ENCODE results near the gene NFIC.

The NFIC gene

DNA sequence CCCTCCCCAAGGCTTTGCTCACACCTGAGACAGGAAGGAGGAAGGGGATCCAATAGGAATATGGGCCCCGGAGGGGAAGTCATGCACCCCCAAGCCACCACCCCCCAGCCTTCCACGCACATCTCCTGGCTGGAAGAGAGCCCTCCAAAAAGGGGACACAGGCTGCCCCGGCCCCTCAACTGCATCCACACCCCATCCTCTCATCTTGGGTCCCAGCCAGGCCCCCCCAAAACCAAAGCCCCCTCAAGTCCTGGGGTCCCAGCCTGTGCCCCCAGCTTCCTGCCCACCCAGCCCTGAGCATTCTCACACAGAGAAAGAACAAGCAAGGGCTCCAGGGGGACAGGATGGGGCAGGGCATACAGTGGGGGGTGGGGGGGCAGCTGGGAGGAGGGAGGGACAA is 101.8 kb downstream of the NFIC start:
- H3K36me3 ChIP-seq (ENCODE audit: control insufficient read depth, insufficient read depth, low read length) = no peaks in the 10 kb centered on the region; the same call in 1 of the 2 replicates
- DNase-seq (ENCODE audit: extremely low read depth, insufficient read length) = peak; percentile 10
- H3K27me3 ChIP-seq (replicated peaks; ENCODE audit: control insufficient read depth, insufficient read depth, low read length) = no peaks in the 10 kb centered on the region
- H3K4me3 ChIP-seq (replicated peaks; ENCODE audit: low read depth, low read length) = no peak overlapping the region
- TF ChIP-seq, protein P1, sequence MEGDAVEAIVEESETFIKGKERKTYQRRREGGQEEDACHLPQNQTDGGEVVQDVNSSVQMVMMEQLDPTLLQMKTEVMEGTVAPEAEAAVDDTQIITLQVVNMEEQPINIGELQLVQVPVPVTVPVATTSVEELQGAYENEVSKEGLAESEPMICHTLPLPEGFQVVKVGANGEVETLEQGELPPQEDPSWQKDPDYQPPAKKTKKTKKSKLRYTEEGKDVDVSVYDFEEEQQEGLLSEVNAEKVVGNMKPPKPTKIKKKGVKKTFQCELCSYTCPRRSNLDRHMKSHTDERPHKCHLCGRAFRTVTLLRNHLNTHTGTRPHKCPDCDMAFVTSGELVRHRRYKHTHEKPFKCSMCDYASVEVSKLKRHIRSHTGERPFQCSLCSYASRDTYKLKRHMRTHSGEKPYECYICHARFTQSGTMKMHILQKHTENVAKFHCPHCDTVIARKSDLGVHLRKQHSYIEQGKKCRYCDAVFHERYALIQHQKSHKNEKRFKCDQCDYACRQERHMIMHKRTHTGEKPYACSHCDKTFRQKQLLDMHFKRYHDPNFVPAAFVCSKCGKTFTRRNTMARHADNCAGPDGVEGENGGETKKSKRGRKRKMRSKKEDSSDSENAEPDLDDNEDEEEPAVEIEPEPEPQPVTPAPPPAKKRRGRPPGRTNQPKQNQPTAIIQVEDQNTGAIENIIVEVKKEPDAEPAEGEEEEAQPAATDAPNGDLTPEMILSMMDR (IDR thresholded peaks at IDR 0.05; ENCODE audit: insufficient read depth, low read length, poor library complexity, severe bottlenecking) = no peak

DNA sequence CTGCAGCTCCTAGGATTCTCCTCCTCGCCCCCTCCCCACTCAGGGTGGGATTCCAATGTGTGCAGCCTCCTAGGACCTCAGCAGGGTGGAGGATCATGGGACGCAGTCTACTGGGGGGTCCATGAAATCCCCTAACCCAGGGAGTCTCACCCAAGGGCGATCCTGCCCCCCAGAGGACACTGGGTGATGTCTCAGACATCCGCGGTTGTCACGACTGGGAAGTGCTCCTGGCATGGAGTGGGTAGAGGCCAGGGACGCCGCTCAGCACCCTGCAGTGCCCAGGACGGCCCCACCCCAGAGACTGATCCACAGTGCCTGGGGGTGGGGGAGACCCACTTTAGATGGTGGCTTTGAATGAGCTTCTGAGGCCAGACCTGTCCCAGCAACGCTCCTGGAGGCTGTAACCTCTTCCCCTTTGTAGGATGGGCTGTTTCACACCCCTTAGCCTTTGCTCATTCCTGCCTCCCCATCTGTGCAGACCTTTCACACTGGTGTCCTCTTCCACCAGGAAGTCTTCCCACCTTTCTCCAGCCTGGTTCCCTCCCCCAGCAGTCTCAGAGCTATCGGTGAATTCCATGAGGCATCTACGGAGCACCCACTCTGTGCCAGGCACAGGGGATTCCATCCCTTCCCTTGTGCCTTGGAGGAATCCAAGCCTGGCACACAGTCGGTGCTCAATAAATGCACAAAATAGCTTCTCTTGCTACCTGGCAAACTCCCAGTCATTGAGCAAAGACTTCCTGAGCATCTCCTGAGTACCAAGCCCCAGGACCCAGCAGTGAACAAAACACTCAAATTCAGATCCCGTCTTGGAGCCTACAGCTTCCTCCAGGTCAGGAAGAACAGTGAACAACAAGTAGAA is 103.5 kb downstream of the NFIC start:
- DNase-seq (ENCODE audit: extremely low read depth, insufficient read length) = peak; percentile 15
- H3K27me3 ChIP-seq (replicated peaks; ENCODE audit: control insufficient read depth, insufficient read depth, low read length) = no peaks in the 10 kb centered on the region
- H3K36me3 ChIP-seq (ENCODE audit: control insufficient read depth, insufficient read depth, low read length) = no peaks in the 10 kb centered on the region
- TF ChIP-seq, protein P1 (IDR thresholded peaks at IDR 0.05; ENCODE audit: insufficient read depth, low read length, poor library complexity, severe bottlenecking) = no peak
- no peak overlapping the region for H3K4me3 ChIP-seq (replicated peaks; ENCODE audit: low read depth, low read length)

DNA sequence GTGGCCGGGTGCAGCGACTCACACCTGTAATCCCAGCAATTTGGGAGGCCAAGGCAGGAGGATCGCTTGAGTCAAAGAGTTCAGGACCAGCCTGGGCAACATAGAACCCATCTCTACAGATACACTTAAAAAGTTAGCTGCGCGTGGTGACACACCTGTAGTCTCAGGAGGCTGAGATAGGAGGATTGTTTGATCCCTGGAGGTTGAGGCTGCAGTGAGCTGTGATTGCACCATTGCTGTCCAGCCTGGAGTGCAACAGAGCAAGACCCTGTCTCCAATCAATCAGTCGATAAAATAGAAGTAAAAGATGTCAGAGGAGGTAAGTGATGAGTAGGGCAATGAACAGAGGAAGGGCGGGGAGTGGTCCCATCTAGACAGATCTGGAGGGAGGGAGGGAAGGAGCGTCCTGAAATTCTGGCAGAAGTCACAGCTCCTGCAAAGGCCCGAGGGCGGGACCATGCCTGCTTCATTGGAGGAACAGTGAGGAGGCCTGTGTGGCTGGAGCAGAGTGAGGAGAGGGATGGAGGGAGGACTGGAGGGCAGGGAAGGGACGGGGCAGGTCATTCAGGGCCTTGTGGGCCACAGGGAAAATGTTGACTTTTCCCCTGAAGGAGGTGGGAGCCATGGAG is 104.2 kb downstream of the NFIC start:
- Histone ChIP-seq H3K4me3 (replicated peaks; ENCODE audit: low read depth, low read length) (no peak overlapping the region), H3K27me3 (replicated peaks; ENCODE audit: control insufficient read depth, insufficient read depth, low read length) (no peaks in the 10 kb centered on the region), H3K36me3 (ENCODE audit: control insufficient read depth, insufficient read depth, low read length) (no peaks in the 10 kb centered on the region)
- TF ChIP-seq, protein P1 (IDR thresholded peaks at IDR 0.05; ENCODE audit: insufficient read depth, low read length, poor library complexity, severe bottlenecking) = no peak
- DNase-seq (ENCODE audit: extremely low read depth, insufficient read length) = no peak

DNA sequence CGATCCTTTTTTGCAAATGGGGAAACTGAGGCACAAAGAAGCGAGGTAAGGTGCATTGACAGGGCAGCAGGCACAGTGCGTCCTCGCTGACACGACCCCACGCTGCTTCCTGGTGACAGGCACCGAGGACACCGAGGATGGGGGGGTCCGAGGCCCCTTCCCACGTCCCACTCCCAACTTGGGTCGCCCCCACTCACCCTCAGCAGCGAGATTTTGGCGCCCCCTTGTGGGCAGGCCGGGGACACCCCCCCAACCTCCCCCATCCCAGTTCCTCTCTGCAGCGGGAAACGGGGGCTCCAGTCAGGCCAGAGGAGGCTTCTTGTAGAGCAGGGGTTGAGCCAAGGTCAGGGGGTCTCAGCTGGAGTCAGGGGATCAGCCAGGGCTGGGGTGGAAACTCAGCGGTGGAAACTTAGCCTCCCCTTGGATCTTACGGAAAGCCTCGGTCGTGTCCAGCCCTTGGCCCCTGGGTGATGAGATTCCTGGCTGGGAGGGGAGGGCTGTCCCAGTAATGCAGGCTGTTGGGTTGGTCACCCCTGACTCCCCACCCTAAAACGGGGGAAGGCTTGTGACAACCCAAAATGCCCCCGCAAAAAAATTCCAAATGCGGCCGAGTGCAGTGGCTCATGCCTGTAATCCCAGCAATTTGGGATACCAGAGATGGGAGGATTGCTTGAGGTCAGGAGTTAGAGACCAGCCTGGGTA is 105.7 kb downstream of the NFIC start:
- no peaks in the 10 kb centered on the region for H3K27me3 ChIP-seq (replicated peaks; ENCODE audit: control insufficient read depth, insufficient read depth, low read length)
- no peak for DNase-seq (ENCODE audit: extremely low read depth, insufficient read length)
- H3K36me3 ChIP-seq (ENCODE audit: control insufficient read depth, insufficient read depth, low read length) = no peaks in the 10 kb centered on the region
- TF ChIP-seq, protein P1 (IDR thresholded peaks at IDR 0.05; ENCODE audit: insufficient read depth, low read length, poor library complexity, severe bottlenecking) = peak; percentile 89
- H3K4me3 ChIP-seq (replicated peaks; ENCODE audit: low read depth, low read length) = no peak overlapping the region

DNA sequence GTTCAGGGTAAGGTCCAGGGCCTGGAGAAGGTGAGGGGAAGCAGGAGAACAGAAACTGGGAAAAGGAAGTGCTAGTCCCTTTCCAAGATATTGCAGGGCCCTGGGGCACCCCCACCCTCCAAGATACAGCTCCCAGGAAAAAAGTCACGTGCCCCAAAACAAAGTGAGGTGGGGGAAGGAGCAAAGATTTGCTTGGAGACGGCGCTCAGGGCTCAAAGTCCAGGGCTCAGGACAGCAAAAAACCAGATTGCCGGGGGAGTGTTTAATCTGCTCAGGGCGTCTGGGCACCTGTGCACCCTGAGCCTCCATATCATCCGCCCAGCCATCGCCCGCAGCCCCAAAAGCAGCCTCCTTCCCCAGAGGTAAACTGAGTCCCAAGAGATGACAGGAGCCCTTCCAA is 107.6 kb downstream of the NFIC start:
- Histone ChIP-seq H3K4me3 (replicated peaks; ENCODE audit: low read depth, low read length) (no peak overlapping the region), H3K27me3 (replicated peaks; ENCODE audit: control insufficient read depth, insufficient read depth, low read length) (no peaks in the 10 kb centered on the region), H3K36me3 (ENCODE audit: control insufficient read depth, insufficient read depth, low read length) (no peaks in the 10 kb centered on the region)
- no peak for DNase-seq (ENCODE audit: extremely low read depth, insufficient read length)
- TF ChIP-seq, protein P1 (IDR thresholded peaks at IDR 0.05; ENCODE audit: insufficient read depth, low read length, poor library complexity, severe bottlenecking) = no peak
